GM12801 (cell line): ENCODE data around the gene AP1S3.

Experiments used
- CTCF ChIP-seq: IDR thresholded peaks from one replicate; pipeline ENCODE4 v1.5.1; 2011; ENCODE audit warnings: control low read depth; ENCODE audit not compliant: insufficient read length; ENCODE audit errors: extremely low read depth

Gene AP1S3

GRCh38 chr2:223712642-223713041 is 124.7 kb downstream of the AP1S3 start:
- TF ChIP-seq CTCF = no peak

DNA sequence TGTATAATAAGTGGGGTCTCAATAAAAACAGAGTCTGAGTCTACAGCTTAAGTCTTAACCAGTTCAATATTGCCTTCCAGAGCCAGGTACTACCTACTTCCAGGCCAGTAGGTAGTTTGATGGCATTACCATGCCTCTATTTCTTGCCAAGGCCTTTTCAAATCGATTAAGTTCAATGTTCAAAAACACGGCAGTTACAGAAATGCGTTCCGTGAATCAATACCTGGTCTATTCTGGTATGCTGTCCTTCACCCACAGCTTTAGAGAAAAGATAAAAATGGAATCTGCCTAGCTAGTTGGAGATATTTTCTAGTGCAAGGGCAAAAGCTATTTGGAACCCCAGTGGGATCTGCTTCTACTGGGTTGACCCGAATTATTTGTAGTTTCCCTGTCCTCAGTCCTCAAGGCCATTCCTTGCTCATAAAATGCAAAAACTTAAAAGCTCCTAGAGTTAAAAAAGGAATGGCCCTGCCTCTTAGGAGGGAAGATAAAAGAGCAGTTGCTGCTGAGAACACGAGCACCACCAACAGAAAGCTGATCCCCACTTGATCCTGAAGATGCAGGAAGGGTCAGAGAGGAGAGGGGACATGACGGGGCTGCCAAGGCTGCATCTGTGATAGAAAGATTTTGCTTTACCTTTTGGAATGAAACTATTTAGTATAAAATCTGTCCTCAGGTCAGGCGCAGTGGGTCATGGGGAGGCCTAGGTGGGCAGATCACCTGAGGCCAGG is 125.6 kb downstream of the AP1S3 start:
- TF ChIP-seq CTCF = no peak
